Measurements from ENCODE around the gene CLDN6.

- TF ChIP-seq, protein P1, sequence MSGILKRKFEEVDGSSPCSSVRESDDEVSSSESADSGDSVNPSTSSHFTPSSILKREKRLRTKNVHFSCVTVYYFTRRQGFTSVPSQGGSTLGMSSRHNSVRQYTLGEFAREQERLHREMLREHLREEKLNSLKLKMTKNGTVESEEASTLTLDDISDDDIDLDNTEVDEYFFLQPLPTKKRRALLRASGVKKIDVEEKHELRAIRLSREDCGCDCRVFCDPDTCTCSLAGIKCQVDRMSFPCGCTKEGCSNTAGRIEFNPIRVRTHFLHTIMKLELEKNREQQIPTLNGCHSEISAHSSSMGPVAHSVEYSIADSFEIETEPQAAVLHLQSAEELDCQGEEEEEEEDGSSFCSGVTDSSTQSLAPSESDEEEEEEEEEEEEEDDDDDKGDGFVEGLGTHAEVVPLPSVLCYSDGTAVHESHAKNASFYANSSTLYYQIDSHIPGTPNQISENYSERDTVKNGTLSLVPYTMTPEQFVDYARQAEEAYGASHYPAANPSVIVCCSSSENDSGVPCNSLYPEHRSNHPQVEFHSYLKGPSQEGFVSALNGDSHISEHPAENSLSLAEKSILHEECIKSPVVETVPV (CRISPR knock-in tag; IDR thresholded peaks at IDR 0.05), result no peak
- TF ChIP-seq ISL1 (CRISPR knock-in tag; IDR thresholded peaks at IDR 0.05) (no peak), PPARA (CRISPR knock-in tag; IDR thresholded peaks at IDR 0.05; ENCODE audit: borderline replicate concordance) (no peak), ARNTL (CRISPR knock-in tag; IDR thresholded peaks at IDR 0.05; ENCODE audit: borderline replicate concordance, low read depth) (no peak), ZNF565 (CRISPR knock-in tag; conservative IDR thresholded peaks at IDR 0.05; ENCODE audit: low read depth) (no peak), RARB (CRISPR knock-in tag; IDR thresholded peaks at IDR 0.05) (no peak), OSR1 (CRISPR knock-in tag; IDR thresholded peaks at IDR 0.05) (no peak)
- TF ChIP-seq, protein P2, sequence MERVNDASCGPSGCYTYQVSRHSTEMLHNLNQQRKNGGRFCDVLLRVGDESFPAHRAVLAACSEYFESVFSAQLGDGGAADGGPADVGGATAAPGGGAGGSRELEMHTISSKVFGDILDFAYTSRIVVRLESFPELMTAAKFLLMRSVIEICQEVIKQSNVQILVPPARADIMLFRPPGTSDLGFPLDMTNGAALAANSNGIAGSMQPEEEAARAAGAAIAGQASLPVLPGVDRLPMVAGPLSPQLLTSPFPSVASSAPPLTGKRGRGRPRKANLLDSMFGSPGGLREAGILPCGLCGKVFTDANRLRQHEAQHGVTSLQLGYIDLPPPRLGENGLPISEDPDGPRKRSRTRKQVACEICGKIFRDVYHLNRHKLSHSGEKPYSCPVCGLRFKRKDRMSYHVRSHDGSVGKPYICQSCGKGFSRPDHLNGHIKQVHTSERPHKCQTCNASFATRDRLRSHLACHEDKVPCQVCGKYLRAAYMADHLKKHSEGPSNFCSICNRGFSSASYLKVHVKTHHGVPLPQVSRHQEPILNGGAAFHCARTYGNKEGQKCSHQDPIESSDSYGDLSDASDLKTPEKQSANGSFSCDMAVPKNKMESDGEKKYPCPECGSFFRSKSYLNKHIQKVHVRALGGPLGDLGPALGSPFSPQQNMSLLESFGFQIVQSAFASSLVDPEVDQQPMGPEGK (CRISPR knock-in tag; IDR thresholded peaks at IDR 0.05; ENCODE audit: borderline replicate concordance), result peak; percentile 49; the same call in 1 of the 2 replicates
Measured at GRCh38 chr16:2969545-2970521, 48.1 kb downstream of the CLDN6 start.
